GM12878 (cell line): Measurements from ENCODE around the gene RBM43. TPM values are rescaled to one million over a fixed set of nuclear protein-coding genes. Genes with fewer than 3 reads are reported as not detected.

Source experiments
- ATAC-seq: fragments of 200-7000 bp; cut with Tn5 transposase; 3 replicates; pipeline ENCODE4 v1.9.1; 2020; ENCODE audit warnings: mild to moderate bottlenecking, moderate library complexity
- BruUV-seq: library from RNA; stranded (reverse); fragments of 400-500 nt; replicated peaks from 2 replicates; lab custom pipeline; 2021; lab: Mats Ljungman, UMichigan
- CTCF ChIA-PET: fragments of 300-600 bp; sonication (Branson Sonifier 250); formaldehyde crosslinking; extraction: SDS; loops from one replicate; lab custom pipeline; 2021; ENCODE audit warnings: inconsistent platforms; lab: Yijun Ruan, JAX
- POLR2A ChIA-PET: fragments of 350-600 bp; formaldehyde crosslinking; extraction: SDS; loops from one replicate; lab custom pipeline; 2021; ENCODE audit warnings: inconsistent platforms; lab: Charles Lee
- RAD21 ChIA-PET: fragments of 300-600 bp; sonication (Branson Sonifier 250); formaldehyde crosslinking; loops from one replicate; lab custom pipeline; 2023; ENCODE audit warnings: antibody characterized with exemption; ENCODE audit not compliant: unreplicated experiment; lab: Charles Lee
- SMC1A ChIA-PET: fragments of 300-600 bp; sonication (Branson Sonifier 250); formaldehyde crosslinking; loops from one replicate; lab custom pipeline; 2023; ENCODE audit not compliant: unreplicated experiment, uncharacterized antibody; lab: Charles Lee
- DNase-seq: peaks from one replicate; pipeline ENCODE4 v3.0.0-alpha.2; 2011; ENCODE audit warnings: low read depth, low spot score
- FAIRE-seq: peaks from 3 replicates; lab custom pipeline; 2011; peaks lifted over from hg19 to GRCh38; lab: Jason Lieb, UNC
- H2AFZ ChIP-seq: 2 replicates; pipeline ENCODE4 v1.6.0; 2011; ENCODE audit warnings: low read depth, low read length, control low read depth; ENCODE audit not compliant: control insufficient read depth
- H3K27ac ChIP-seq: 2 replicates; pipeline ENCODE4 v1.5.1; 2011; ENCODE audit warnings: control low read depth; ENCODE audit not compliant: control insufficient read depth, insufficient read depth
- H3K27me3 ChIP-seq, 2 experiments: replicated peaks in 1 of 2; 2 replicates each; pipeline versions ENCODE4 v1.6.0 to v1.6.1; 2011; ENCODE audit warnings: low read length in 1 of 2; ENCODE audit not compliant: control insufficient read depth in 2 of 2, insufficient read depth in 2 of 2
- H3K36me3 ChIP-seq, 2 experiments: 2 replicates each; pipeline ENCODE4 v1.5.1; 2011; ENCODE audit warnings: low read length in 1 of 2; ENCODE audit not compliant: control insufficient read depth in 2 of 2, insufficient read depth in 2 of 2
- H3K4me1 ChIP-seq: 2 replicates; pipeline ENCODE4 v1.6.1; 2011; ENCODE audit warnings: mild to moderate bottlenecking, low read length, moderate library complexity, mixed read lengths; ENCODE audit not compliant: control insufficient read depth, insufficient read depth
- H3K4me2 ChIP-seq: 2 replicates; pipeline ENCODE4 v1.6.0; 2011; ENCODE audit warnings: control low read depth; ENCODE audit not compliant: control insufficient read depth, insufficient read depth
- H3K4me3 ChIP-seq: fragments of 200-600 bp; sonication (generic); 2 replicates; pipeline ENCODE4 v1.5.1; 2016
- H3K79me2 ChIP-seq: 2 replicates; pipeline ENCODE4 v1.6.0; 2011; ENCODE audit warnings: low read length; ENCODE audit not compliant: control insufficient read depth, insufficient read depth
- H3K9ac ChIP-seq: 2 replicates; pipeline ENCODE4 v1.8.0; 2011; ENCODE audit warnings: low read length, control low read depth, mixed read lengths; ENCODE audit not compliant: control insufficient read depth, insufficient read depth
- H3K9me3 ChIP-seq: replicated peaks from 3 replicates; pipeline ENCODE4 v1.5.1; 2011; ENCODE audit warnings: mild to moderate bottlenecking, low read length; ENCODE audit not compliant: control insufficient read depth, insufficient read depth
- H4K20me1 ChIP-seq: 2 replicates; pipeline ENCODE4 v1.6.0; 2011; ENCODE audit not compliant: control insufficient read depth, insufficient read depth
- BCL11A ChIP-seq: IDR thresholded peaks from 2 replicates; pipeline ENCODE4 v1.6.1; 2011; ENCODE audit warnings: low read depth, low read length
- BMI1 ChIP-seq: fragments of 450-650 bp; IDR thresholded peaks from 2 replicates; pipeline ENCODE4 v1.6.1; 2016; ENCODE audit warnings: mild to moderate bottlenecking, moderate library complexity, borderline replicate concordance
- CBX3 ChIP-seq: fragments of 200-600 bp; sonication (generic); IDR thresholded peaks from 2 replicates; pipeline ENCODE4 v1.6.1; 2016; ENCODE audit warnings: low read depth, borderline replicate concordance
- CREB1 ChIP-seq: IDR thresholded peaks from 2 replicates; pipeline ENCODE4 v1.6.1; 2012; ENCODE audit warnings: low read depth, mild to moderate bottlenecking, inconsistent platforms
- EED ChIP-seq: sonication (generic); IDR thresholded peaks from 2 replicates; pipeline ENCODE4 v1.6.1; 2016; ENCODE audit warnings: antibody characterized with exemption, low read depth
- EP300 ChIP-seq, 2 experiments: fragments of 150-350 bp in 1 of 2; IDR thresholded peaks; 2 replicates each; pipeline ENCODE4 v1.6.1; 2011 to 2012; ENCODE audit warnings: low read depth in 2 of 2, low read length in 2 of 2, borderline replicate concordance in 1 of 2, improper control_type of control experiment in 1 of 2, inconsistent platforms in 1 of 2; ENCODE audit not compliant: control insufficient read depth in 1 of 2
- KLF5 ChIP-seq: fragments of 450-650 bp; IDR thresholded peaks from 2 replicates; pipeline ENCODE4 v1.6.1; 2014; ENCODE audit warnings: mild to moderate bottlenecking; ENCODE audit not compliant: partially characterized antibody
- MEF2A ChIP-seq: IDR thresholded peaks from 2 replicates; pipeline ENCODE4 v1.6.1; 2011; ENCODE audit warnings: low read depth, mild to moderate bottlenecking, low read length, moderate library complexity; ENCODE audit not compliant: insufficient read depth
- NR2C1 ChIP-seq: fragments of 450-650 bp; IDR thresholded peaks from 2 replicates; pipeline ENCODE4 v1.6.1; 2017; ENCODE audit warnings: antibody characterized with exemption, mild to moderate bottlenecking, moderate library complexity
- NRF1 ChIP-seq: conservative IDR thresholded peaks from 2 replicates; pipeline ENCODE4 v1.6.1; 2011; ENCODE audit warnings: mild to moderate bottlenecking, low read depth, low read length, improper control_type of control experiment
- PBX3 ChIP-seq: IDR thresholded peaks from 2 replicates; pipeline ENCODE4 v1.6.1; 2011; ENCODE audit warnings: mild to moderate bottlenecking, low read depth, low read length, moderate library complexity; ENCODE audit not compliant: insufficient replicate concordance
- RAD51 ChIP-seq: fragments of 450-650 bp; IDR thresholded peaks from 2 replicates; pipeline ENCODE4 v1.6.1; 2016; ENCODE audit warnings: moderate library complexity, mild to moderate bottlenecking, inconsistent platforms
- RUNX3 ChIP-seq: IDR thresholded peaks from 2 replicates; pipeline ENCODE4 v1.6.1; 2012; ENCODE audit warnings: low read length, inconsistent platforms
- YY1 ChIP-seq: IDR thresholded peaks from 2 replicates; pipeline ENCODE4 v1.6.1; 2011; ENCODE audit warnings: low read depth, mild to moderate bottlenecking, low read length
- WGBS: methylation state at CpG from one replicate; pipeline ENCODE4 v1.1.6; 2016; ENCODE audit warnings: low lambda C conversion rate; ENCODE audit not compliant: insufficient replicate concordance, insufficient coverage; ENCODE audit errors: missing lambda C conversion rate; 5-methylcytosine and 5-hydroxymethylcytosine counted together
- in situ Hi-C: fragments of 300-500 bp; cut with MboI; formaldehyde crosslinking; loops from 9 replicates; pipeline ENCODE4 v1.14.3; 2018; ENCODE audit warnings: mixed read lengths
- intact Hi-C: fragments of 100-400 bp; cut with micrococcal nuclease; formaldehyde crosslinking; loops from one replicate; pipeline ENCODE4 v1.14.2; 2022; ENCODE audit not compliant: unreplicated experiment
- polyA plus RNA-seq, 11 experiments: library from polyadenylated mRNA; depleted of rRNA in 4 of 11; unstranded in 6 of 11; stranded (reverse) in 5 of 11; fragments of >200 nt; fragmentation: Nextera tagmentation in 4 of 11; fragmentation: Illumina TruSeq in 1 of 11; extraction: Ambion mirVana in 4 of 11; extraction: Trizol in 1 of 11; gene quantifications; 1 replicate in 1 of 11; 2 replicates in 10 of 11; pipeline versions ENCODE4 v1.2.1 to v1.2.3, GENCODE V29; 2011 to 2016; ENCODE audit warnings: inconsistent platforms in 2 of 11, missing spikeins in 2 of 11, low read depth in 1 of 11
- total RNA-seq, 4 experiments: library from RNA; depleted of rRNA in 3 of 4; stranded (reverse); fragments of >200 nt in 3 of 4; fragmentation: Illumina TruSeq in 1 of 4; extraction: Trizol in 1 of 4; gene quantifications; 2 replicates each; pipeline versions ENCODE4 v1.2.1 to v1.2.3, GENCODE V29; 2013 to 2021
- TF ChIP-seq, protein P1 (sequence below): IDR thresholded peaks from 2 replicates; pipeline ENCODE4 v1.6.1; 2012; ENCODE audit warnings: mild to moderate bottlenecking, low read depth, low read length

Gene RBM43
- total and polyA plus RNA-seq, 10 of the 15 experiments (the other 5 are each of a cell fraction or from before 2014, with no cell fraction given): 0.86 to 5.3 (median 2.6) TPM

GRCh38 chr2:151275291-151275690 is 13.6 kb upstream of the RBM43 start:
- ChIA-PET POLR2A (no interaction called here), RAD21 (no interaction called here), SMC1A (interaction anchor here (0.7 kb wide), 1 partner anchor 10 kb away, joined by 3 read pairs; no protein-coding TSS in a partner anchor), CTCF (interaction anchor here (1.0 kb wide), 1 partner anchor 185 kb away, joined by 3 read pairs; no protein-coding TSS in a partner anchor)
- Histone ChIP-seq H4K20me1 (no peaks in the 10 kb centered on the region), H3K27ac (no peak overlapping the region), H3K9ac (no peak overlapping the region), H3K27me3 (no peaks in the 10 kb centered on the region), H3K4me2 (no peak overlapping the region), H3K9me3 (no peaks in the 10 kb centered on the region), H3K4me3 (no peak overlapping the region), H3K36me3 (peaks cover 5 to 37% of the 10 kb centered on the region in 2 experiments; a peak in 3 of 4 replicates), H3K4me1 (no peaks in the 10 kb centered on the region), H2AFZ (no peak overlapping the region), H3K79me2 (no peaks in the 10 kb centered on the region)
- WGBS: 93% methylated on average over 7 of the region's 7 CpGs
- BruUV-seq: no TSS peak
- intact Hi-C loops: no loop called here
- ATAC-seq (no peak), DNase-seq (no peak), FAIRE-seq (no peak)
- in situ Hi-C loops: loop anchor here (25.0 kb wide), 2 partner anchors 137 to 1437 kb away; partner anchors contain the start of genes ARL6IP6, PRPF40A and RIF1
- TF ChIP-seq RAD51 (no peak), BCL11A (no peak), EED (no peak), NRF1 (no peak)

DNA sequence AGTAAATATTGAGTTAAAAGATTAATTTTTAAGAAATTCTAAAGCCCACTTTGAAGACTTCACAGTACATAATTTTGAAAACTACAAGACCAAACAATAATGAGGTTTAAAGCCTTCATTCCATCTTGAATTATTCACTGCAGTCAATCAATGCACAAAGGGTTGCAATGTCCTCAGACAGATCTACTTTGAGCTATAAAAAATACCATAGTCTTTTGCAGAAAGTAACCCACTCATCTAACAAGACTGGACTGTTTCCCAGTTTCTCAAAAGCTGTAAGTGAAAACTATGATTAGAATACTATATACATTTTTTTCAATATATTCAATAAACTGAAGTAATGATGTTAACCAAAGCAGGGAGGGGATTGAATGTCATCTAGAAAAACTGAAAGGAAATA is 10.2 kb upstream of the RBM43 start:
- DNase-seq (no peak), ATAC-seq (no peak), FAIRE-seq (no peak)
- ChIA-PET POLR2A (no interaction called here), RAD21 (no interaction called here), CTCF (no interaction called here), SMC1A (interaction anchor here (1.0 kb wide), 1 partner anchor 22 kb away, joined by 3 read pairs; no protein-coding TSS in a partner anchor)
- Histone ChIP-seq H4K20me1 (no peaks in the 10 kb centered on the region), H3K4me3 (no peak overlapping the region), H3K36me3 (peaks cover 3 to 18% of the 10 kb centered on the region in 2 experiments; a peak in 3 of 4 replicates), H3K79me2 (no peaks in the 10 kb centered on the region), H3K9ac (no peak overlapping the region), H2AFZ (no peak overlapping the region), H3K9me3 (no peaks in the 10 kb centered on the region; the same call in 2 of the 3 replicates), H3K27me3 (no peaks in the 10 kb centered on the region), H3K4me2 (no peak overlapping the region), H3K4me1 (no peaks in the 10 kb centered on the region), H3K27ac (no peak overlapping the region)
- no TSS peak for BruUV-seq
- intact Hi-C loops: no loop called here
- in situ Hi-C loops: no loop called here
- no peak for TF ChIP-seq NR2C1
- TF ChIP-seq BMI1: no peak
- TF ChIP-seq EP300 (IDR thresholded peaks at IDR 0.05; ENCODE audit: borderline replicate concordance in 1 of 2, control insufficient read depth in 1 of 2, low read depth in 2 of 2, low read length in 2 of 2): no peak
- TF ChIP-seq MEF2A: no peak
- TF ChIP-seq, protein P1, sequence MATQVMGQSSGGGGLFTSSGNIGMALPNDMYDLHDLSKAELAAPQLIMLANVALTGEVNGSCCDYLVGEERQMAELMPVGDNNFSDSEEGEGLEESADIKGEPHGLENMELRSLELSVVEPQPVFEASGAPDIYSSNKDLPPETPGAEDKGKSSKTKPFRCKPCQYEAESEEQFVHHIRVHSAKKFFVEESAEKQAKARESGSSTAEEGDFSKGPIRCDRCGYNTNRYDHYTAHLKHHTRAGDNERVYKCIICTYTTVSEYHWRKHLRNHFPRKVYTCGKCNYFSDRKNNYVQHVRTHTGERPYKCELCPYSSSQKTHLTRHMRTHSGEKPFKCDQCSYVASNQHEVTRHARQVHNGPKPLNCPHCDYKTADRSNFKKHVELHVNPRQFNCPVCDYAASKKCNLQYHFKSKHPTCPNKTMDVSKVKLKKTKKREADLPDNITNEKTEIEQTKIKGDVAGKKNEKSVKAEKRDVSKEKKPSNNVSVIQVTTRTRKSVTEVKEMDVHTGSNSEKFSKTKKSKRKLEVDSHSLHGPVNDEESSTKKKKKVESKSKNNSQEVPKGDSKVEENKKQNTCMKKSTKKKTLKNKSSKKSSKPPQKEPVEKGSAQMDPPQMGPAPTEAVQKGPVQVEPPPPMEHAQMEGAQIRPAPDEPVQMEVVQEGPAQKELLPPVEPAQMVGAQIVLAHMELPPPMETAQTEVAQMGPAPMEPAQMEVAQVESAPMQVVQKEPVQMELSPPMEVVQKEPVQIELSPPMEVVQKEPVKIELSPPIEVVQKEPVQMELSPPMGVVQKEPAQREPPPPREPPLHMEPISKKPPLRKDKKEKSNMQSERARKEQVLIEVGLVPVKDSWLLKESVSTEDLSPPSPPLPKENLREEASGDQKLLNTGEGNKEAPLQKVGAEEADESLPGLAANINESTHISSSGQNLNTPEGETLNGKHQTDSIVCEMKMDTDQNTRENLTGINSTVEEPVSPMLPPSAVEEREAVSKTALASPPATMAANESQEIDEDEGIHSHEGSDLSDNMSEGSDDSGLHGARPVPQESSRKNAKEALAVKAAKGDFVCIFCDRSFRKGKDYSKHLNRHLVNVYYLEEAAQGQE: no peak
- TF ChIP-seq CBX3: no peak
- TF ChIP-seq CREB1: no peak
- no peak for TF ChIP-seq RUNX3
- no peak for TF ChIP-seq YY1
- no peak for TF ChIP-seq PBX3
- no peak for TF ChIP-seq KLF5
